NCI-H1092 (cell line): ENCODE measurements around the gene LFNG.

Experiments
- DNase-seq: peaks from one replicate; lab custom pipeline; 2025; lab: John Stamatoyannopoulos, UW

The LFNG gene, protein sequence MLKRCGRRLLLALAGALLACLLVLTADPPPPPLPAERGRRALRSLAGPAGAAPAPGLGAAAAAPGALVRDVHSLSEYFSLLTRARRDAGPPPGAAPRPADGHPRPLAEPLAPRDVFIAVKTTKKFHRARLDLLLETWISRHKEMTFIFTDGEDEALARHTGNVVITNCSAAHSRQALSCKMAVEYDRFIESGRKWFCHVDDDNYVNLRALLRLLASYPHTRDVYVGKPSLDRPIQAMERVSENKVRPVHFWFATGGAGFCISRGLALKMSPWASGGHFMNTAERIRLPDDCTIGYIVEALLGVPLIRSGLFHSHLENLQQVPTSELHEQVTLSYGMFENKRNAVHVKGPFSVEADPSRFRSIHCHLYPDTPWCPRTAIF

DNA sequence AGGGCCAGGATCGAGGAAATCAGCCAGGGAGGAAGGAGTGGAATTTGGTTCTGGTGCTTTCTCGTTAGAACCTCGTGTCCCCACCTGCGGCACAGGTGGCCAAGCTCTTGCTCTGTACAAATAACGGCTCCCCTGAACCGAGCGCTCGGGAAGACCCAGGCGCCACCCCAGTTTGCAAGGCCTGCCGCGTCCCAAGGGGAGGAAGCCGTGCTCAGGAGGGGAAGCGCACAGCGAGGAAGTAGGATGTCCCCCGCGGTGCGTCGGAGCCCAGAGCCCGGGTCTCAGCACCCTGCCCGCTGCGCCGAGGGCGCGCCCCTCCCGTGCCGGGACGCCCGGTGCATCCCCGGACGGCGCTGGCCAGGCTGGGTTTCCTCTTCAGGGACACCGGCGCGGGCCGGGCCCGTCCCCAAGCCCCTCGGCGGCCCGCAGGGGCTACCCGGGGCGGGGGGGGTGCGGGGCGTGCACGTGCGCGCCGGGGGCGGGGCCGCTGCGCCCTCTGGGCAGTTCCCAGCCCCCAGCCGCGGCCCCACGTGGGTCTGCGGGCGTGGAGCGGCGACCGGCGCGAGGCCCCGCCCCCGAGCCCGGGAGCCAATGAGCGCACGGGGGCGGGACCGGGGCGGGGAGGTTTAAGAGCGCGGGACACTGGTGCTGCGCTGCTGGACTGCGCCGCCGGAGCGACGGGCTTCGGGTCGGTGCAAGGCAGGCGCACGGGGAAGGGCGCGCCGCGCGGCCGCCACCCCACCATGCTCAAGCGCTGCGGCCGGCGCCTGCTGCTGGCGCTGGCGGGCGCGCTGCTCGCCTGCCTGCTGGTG is at the start of gene LFNG:
Gene LFNG (plus strand): TSS at position 656 of the 812 bp plus-strand sequence. CDS start 88 bp downstream, at position 744.
- peak; percentile 93 for DNase-seq

DNA sequence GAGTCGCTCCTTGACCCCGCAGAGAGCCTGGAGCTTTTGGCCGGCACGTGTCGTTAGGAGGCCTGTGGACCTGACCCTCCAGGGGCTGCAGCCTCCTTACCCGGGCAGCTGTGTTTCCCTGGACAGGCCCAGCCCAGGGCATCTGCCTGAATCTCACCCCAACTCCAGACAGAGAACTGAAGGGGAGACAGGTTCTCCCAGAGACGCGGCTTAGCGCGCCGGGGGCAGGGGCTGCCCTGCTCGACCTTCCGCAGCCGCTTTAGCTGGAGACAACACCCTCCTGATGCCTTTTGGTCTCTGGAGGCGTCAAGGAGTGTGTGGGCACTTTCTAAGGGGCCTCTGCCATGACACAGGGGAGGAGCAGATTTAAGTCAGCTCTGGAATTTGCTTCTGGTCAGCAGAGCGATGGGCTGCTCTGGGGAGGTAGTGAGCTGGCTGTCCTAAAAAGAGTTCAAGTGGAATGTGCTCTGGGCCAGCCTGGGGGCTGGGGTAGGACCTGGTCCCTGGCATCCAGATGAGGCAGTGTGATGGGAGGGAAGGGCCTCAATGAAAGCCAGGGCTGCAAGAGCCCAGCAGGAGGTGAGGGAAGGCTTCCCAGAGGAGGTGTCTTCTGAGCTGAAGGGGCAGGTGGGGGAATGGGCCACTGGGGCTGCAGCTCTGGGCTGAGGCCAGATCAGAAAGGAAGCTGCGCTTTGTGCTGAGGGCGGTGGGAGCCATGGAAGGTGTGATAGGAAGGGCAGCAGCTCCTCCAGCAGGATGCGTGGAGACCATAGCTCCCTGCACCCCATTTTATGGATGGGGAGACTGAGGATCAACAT is 49.2 kb upstream of the LFNG start:
- DNase-seq, result no peak

DNA sequence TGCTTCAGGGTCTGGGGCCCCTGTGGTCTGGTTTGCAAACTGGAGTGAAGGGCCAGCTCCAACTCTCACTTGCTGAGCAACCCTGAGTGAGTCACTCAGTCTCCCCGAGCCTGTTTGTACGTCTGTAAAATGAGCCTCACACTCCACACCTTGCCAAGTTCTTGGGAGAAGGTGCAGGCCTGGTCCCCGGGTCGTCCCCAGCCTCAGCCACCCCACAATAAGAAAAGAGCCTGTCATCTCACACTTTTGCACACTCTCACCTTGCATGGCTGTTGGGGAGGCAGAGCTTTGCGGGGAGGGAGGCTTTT is 48.6 kb upstream of the LFNG start:
- DNase-seq, result no peak

DNA sequence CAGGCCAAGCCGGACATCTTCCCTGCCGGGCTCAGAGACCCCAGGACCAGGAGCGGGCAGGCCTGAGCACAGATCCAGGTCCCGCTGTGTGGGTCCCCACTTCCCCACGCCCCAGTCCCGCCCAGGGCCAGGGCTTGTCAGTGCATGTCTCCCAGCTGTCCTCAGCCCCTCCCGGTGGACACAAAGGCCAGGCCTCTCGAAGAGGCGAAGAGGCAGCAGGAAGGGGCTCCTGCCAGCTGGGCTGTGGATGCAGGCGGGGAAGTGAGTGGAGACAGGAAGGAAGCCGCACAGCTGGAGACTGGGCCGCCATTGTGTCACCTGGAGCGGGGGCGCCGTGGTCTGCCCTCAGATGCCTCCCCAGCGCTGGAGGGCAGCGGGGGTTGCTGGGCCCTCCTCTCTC is 48.2 kb upstream of the LFNG start:
- peak; percentile 70 for DNase-seq

DNA sequence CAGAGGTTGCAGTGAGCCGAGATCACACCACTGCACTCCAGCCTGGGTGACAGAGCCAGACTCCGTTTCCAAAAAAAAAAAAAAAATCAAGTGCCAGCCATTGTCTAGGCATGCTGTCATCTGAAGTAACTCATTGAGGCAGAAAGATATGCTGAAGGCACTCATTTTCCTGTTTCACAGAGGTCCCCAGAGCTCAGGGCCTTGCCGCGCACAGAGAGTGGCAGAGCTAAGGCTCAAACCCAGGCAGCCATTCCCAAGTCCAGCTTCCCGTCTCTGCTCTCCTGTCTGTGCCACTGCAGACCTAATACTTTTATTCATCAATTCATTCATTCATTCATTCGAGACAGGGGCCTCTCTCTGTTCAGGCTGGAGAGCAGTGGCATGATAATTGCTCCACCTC is 46.8 kb upstream of the LFNG start:
- DNase-seq, result no peak

DNA sequence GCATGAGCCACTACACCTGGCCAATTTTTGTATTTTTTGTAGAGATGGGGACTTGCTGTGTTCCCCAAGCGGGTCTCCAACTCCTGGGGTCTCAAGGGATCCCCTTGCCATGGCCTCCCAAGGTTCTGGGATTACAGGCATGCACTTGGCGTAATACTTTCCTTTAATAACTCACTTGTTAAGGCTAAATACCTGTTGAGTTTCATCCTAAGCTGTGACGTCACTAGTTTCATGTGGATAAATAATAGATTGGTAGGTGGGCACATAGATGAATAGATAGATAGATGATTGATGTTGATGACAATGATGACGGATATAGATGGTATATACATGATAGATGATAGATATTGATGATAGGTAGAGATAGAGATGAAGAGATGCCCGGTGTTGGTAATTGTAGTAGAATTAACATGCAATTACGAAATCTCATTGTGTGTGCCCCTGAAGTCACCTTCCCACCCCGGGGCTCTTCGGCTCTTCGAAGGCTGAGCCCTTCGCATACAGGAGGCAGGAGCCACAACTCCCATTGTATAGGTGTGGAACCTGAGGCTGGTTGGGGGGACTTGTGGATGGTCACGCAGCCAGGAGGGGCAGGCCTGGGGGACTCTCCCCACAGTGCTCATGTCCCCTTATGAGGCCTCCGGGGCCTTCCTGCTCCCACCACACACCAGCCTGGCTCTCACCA is 45.9 kb upstream of the LFNG start:
- no peak for DNase-seq

DNA sequence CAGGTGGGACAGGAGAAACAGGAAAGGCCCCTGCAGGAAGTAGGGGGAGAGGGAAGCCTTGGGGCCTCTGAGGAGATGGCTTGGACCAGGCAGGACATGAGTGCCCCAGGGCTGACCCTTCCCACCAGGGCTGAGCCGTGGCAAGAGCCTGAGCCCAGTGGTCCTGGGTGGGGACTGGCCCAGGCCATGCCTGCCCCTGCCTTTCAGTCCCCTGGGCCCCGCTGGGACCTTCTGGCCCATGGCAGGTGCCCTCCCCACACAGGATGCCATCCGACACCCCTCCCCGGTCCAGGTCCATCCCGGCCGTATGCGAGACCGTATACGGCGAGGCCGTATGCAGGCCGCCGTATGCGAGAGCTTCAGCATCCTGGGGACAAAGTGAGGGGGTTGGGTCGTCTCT is 45.4 kb upstream of the LFNG start:
- no peak for DNase-seq

DNA sequence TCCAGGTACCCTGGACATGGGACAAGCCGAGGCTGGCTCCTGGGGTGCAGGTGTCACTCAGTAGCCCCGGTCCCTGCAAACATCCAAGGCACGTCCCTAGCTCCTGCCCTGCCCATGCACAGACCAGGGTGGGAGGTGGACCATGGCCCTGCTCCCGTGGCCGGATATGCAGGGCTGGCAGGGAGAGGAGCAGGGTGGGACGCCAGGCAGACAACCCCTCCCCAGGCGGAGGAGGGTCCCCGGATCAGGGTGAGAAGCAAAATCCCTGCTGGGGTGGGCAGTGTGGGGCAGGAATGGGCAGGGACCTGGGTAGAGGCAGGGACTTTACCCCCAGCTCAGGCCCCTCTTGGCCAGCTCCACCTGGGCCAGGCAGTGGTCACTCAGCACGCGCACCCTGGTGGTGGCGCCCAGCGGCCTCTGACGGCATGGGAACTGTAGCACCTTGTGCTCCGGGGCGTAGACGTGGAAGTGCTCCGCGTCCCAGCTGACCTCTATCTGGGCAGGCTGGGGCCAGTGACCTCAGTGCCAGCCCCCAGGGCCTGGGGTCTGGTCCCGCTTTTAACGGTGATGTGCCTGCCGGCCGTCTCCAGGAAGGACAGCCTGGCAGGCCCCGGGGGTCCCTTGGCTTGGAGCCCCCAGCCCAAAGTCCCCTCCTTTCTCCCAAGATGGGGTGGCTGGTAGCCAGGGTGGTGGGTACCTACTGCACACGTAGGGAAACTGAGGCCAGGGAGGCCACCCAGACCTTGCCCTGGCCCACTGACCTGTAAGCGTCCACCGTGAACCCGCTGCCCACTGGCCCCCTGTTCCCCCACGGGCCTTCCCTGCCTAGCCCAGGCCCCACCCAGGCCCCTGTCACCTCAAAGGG is 44.5 kb upstream of the LFNG start:
- no peak for DNase-seq

DNA sequence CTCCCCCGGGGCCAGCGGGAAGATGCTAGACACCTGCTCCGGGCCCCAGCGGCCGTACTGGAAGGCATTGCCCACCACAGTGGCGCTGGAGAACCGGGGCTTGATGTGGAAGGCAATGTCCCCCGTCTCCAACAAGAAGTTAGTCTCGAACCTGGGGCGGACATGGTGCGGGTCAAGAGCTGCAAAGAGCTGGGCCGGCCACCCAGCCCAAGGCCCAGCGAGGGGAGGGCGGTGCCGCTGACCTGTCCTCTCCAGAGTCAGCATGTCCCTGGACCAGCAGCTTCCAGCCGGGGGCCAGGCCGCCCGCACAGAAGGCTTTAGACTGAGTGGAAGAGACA is 43.9 kb upstream of the LFNG start:
- DNase-seq, result no peak

DNA sequence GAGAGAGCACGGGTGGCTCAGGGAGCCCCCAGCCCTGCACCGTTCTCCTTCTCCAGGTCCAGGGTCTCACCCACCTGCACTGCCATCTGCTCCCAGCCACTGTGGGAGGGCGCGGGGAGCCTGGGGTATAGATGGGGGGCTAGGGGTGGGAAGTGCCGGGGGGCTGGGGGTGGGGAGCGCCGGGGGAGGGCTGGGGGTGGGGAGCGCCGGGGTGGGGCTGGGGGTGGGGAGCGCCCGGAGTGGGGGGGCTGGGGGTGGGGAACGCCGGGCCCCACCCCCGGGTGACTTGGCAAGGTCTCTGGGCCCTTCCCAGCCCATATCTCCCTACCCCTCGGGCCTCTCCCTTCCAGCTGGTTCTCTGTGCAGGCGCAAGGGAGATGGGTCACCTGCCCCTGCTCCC is 43.3 kb upstream of the LFNG start, which contains the start of gene GRIFIN:
Gene GRIFIN (minus strand): TSS at position 101 of the 400 bp plus-strand sequence. CDS start 15 bp downstream, at position 86.
- no peak for DNase-seq

DNA sequence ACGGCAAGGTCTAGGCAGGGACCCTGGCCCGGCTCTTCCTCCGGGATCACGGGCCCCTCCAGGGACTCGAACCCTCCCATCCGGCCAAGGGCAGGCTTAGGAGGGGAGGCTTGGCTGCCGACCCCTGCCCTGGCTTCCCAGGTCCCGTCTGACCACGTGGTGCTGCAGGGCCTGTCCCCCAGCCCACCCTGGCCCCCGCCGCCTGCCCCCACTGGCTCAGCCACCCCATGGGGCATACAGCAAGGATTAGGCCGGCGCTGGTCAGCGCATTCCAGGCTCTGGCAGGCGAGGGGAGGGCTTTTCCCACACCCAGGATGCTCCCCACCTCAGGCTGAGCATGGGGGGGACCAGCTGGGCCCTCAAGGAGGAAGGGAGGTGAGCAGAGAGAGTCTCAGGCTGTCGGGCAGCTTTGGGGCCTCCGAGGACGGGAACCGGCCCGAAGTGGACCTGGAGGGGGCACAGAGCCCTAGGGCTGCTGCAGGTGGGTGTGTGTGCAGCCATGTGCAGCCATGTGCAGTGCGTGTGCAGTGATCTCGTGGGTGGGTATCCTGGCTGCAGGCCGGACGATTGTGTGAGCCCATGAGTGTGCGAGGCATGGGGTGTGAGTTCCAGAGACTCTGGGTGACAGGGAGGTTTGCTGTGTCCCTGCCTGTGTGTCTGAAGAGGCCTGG is 42.7 kb upstream of the LFNG start:
- DNase-seq, result no peak

DNA sequence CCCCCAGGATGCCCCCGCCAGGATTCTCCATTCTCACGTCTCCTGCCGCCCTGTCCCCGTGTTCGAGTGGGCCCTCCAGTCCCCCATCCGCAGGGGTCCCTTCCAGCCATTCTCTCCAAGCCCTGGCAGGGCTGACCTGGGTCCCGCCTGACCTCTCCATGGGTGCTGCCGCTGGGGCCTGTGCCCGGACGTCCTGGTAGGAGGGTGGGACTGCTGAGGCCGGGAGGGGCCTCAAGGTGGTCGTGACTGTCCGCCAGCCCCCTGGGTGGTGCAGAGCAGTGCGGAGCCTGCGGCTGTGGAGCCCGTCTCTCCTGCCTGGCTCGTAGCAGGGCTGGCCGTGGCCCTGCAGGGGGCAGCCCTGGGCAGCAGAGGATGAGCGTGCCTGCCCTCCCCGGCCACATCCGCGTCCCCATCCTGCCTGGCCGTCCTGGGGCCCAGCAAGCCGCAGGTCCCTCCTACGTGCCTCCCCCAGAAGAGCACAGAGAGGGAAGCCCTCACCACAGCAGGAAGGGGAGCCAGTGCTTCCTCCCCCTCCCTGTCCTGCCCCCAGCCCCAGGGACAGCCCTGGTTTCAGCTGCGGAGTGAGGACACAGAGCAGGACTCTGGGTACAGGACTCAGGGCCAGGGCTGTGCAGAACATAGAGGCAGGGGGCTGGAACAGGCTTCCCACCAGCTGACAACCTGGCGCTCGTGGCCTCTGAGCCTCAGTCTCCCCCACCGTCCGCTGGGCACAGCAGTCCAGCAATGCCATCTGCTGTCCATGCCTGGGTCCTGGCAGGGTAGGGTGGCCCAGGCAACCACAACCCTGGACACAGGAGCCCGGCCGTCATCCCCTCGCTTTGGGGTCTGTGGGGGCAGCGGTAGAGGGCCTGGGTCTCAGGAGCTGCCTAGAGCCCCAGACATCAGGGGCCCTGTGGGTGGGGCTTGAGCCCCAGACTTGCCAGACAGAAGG is 41.9 kb upstream of the LFNG start:
- peak; percentile 34 for DNase-seq

DNA sequence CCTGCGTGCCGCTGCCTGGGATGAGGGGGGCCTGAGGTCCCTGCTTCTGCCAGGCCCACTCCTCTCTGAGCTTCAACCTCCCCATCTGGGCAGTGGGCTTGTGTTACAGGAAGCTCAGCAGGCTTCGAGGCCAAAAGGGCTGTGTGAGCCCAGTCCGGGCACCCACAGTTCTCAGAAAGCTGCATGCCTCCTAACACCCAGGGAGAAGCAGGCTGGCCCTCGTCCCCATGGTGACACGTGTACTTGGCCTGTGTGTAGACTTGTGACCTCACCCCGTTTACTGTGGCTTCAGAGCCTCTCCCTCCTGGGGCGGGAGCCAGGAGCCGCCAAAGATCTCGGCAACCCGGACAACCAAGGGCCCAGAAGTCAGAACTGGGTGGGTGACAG is 41.2 kb upstream of the LFNG start:
- peak; percentile 34 for DNase-seq

DNA sequence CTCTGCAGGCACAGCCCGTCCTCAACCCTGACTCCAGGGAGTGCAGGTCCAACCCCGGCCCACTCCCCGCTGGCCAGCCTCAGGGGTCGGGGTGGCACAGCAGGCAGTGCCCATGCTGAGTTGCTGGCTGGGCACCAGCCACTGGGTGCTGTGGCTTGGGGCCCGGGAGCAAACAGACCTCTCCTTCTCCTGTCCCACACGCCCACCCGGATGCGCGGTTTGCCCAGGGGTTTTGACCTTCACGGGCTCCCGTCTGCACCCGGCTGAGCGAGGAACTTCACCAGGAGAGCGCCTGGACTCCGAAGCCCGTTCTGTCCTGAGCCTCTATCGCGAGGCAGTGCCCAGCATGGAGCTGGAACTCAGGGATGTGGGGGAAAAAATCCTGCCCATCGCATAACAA is 40.8 kb upstream of the LFNG start:
- no peak for DNase-seq

DNA sequence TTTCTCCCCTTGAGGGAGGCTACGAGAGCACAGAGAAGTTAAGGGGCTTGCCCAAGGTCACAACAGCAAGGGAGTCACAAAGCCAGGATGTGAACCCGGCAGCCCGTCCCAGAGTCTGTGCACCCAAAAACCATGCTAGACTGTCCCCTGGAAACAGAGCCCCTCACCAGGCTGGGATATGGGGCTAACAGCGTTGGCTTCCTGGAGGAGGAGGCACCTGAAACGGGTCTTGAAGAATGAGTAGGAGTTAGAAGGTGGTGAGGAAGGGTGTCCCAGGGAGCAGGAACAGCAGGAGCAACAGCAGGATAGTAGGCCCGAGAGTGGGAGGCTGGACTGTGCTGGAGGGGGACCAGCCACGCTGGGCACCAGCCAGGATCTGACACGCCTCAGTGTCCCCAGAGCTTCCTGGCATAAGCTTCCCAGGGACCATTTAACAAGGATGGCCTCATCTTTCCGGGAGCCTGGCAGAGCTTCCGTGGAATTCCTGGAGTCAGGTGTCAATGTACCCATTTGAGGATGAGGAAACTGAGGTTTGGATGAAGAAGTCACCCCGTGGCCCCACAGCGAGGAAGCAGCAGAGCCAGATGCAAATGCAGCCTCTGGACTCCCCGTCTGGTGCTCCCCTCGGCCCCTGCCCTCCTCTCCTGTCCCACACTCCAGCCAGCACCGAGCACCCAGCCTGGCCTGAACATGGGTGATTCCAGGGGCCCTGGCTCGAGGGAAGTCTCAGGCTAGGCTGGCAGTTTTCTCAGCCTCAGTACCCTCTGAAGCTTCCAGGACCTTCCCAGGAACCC is 40.1 kb upstream of the LFNG start:
- no peak for DNase-seq

DNA sequence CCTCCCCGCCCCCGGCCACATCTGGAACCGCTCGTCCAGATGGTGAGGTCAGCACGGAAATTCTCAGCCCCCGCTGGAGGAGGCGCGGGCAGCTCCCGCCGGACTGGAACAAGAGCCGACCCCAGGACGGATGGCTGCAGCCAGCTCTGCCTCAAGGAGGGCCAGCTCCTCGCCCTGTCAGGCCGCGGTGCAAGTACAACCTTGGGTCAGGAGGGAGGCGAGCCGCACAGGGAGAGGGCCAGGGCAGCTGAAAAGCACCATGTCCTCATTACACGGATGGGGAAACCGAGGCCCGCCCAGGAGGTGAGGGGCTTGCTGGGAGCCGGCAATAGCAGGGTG is 39.5 kb upstream of the LFNG start:
- no peak for DNase-seq

DNA sequence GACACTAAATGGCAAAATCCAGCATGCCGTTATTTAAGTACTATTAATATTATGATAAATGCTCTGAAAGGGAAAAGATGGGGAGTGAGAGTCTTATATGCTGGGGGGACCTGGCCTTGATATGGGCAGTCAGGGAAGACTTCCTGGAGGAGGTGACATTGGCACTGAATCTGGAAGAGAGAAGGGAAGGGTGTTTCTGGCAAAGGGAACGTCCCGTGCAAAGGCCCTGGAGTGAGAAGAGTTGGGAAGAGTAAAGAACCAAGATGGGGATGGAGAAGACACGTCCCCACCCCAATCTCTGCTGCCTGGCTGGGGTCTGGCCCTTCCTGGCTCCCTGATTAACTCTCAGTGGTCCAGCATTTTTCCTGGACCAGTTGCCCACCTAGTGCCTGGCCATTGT is 38.4 kb upstream of the LFNG start:
- no peak for DNase-seq

DNA sequence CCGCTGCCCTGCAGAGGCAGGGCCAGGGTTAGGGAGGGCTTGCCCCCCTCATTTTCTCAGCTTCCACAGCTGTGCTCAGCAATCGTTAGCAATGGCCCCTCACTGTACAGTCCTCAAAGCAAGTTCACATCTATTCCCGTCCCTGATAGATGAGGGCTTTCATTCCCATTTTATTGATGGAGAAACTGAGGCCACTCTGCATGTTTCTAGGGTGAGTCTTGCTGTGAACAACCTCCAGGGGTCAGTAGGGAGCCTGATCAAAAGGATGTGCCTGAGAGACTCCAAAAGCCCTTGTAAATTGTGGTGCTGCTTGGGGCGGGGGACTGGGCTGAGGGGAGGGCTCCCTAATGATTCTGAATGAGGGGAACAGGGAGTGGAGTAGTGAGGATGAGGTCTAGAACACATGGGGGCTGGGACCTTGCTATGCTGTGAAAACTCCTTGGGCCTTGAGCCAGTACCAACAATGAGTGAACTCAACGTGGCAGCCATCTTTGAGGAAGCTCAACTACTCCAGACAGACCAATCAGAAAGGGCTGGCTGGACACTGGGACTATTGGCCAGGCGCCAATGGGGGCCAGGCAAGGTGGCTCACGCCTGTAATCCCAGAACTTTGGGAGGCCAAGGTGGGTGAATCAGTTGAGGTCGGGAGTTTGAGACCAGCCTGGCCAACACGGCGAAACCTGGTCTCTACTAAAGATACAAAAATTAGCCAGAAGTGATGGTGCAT is 36.7 kb upstream of the LFNG start:
- no peak for DNase-seq
